Activated B cell treated with CpG ODN at 0.5 μM for 24 hours (primary cell): ENCODE measurements around the gene MED27. TPM values are rescaled to one million over a fixed set of nuclear protein-coding genes. Genes with fewer than 3 reads are reported as not detected.

ENCODE experiments used
- ATAC-seq: fragments of 200-7000 bp; cut with Tn5 transposase; one replicate; pipeline ENCODE4 v1.10.0; 2021; ENCODE audit warnings: low read depth, mild to moderate bottlenecking, moderate library complexity
- CTCF ChIA-PET: fragments of 350-600 bp; sonication (Branson Sonifier 250); formaldehyde crosslinking; loops from one replicate; lab custom pipeline; 2021; ENCODE audit warnings: antibody characterized with exemption; lab: Charles Lee
- POLR2A ChIA-PET: fragments of 350-600 bp; sonication (Branson Sonifier 250); formaldehyde crosslinking; loops from one replicate; lab custom pipeline; 2021; ENCODE audit warnings: antibody characterized with exemption; lab: Charles Lee
- DNase-seq: peaks from one replicate; pipeline ENCODE4 v3.0.0; 2022
- H3K27ac Mint-ChIP-seq: one replicate; pipeline ENCODE4 v1.8.0; 2020; ENCODE audit warnings: mixed read lengths
- H3K27me3 Mint-ChIP-seq: one replicate; pipeline ENCODE4 v1.8.0; 2021; ENCODE audit warnings: mixed read lengths
- H3K36me3 Mint-ChIP-seq: one replicate; pipeline ENCODE4 v1.8.0; 2021; ENCODE audit warnings: low read depth, mixed read lengths
- H3K4me1 Mint-ChIP-seq: one replicate; pipeline ENCODE4 v1.8.0; 2021; ENCODE audit warnings: mixed read lengths
- H3K4me3 Mint-ChIP-seq: one replicate; pipeline ENCODE4 v1.8.0; 2020; ENCODE audit warnings: mild to moderate bottlenecking, mixed read lengths
- H3K9me3 Mint-ChIP-seq: one replicate; pipeline ENCODE4 v1.8.0; 2020; ENCODE audit warnings: mixed read lengths
- CTCF ChIP-seq: fragments of 200-600 bp; IDR thresholded peaks from one replicate; pipeline ENCODE4 v1.8.0; 2022; ENCODE audit warnings: antibody characterized with exemption, mild to moderate bottlenecking
- intact Hi-C: fragments of 100-400 bp; cut with micrococcal nuclease; formaldehyde crosslinking; loops from one replicate; pipeline ENCODE4 v1.15.1; 2024
- total RNA-seq: library from RNA; stranded (reverse); gene quantifications from 2 replicates; pipeline ENCODE4 v1.2.3, GENCODE V29; 2022

The MED27 gene
- total RNA-seq, 1 donor from 2014 or later, result 24.5 TPM

GRCh38 chr9:131934673-131935072 is 145.0 kb downstream of the MED27 start:
- H3K4me1 Mint-ChIP-seq, result no peaks in the 10 kb centered on the region
- no peak for ATAC-seq
- no peak for TF ChIP-seq CTCF
- peaks cover 8% of the 10 kb centered on the region for H3K9me3 Mint-ChIP-seq
- no peak for DNase-seq
- H3K4me3 Mint-ChIP-seq, result no peak overlapping the region
- H3K27ac Mint-ChIP-seq, result no peak overlapping the region
- POLR2A ChIA-PET, result no interaction called here
- CTCF ChIA-PET, result no interaction called here
- no peaks in the 10 kb centered on the region for H3K27me3 Mint-ChIP-seq
- H3K36me3 Mint-ChIP-seq, result peaks cover 49% of the 10 kb centered on the region
- intact Hi-C loops, result no loop called here

- ATAC-seq, result no peak
- no peak for DNase-seq
- no peak overlapping the region for H3K27ac Mint-ChIP-seq
- no peak for TF ChIP-seq CTCF
- intact Hi-C loops, result no loop called here
- H3K36me3 Mint-ChIP-seq, result peaks cover 13% of the 10 kb centered on the region
- H3K9me3 Mint-ChIP-seq, result no peaks in the 10 kb centered on the region
- ChIA-PET POLR2A (no interaction called here), CTCF (no interaction called here)
- H3K4me3 Mint-ChIP-seq, result no peak overlapping the region
- H3K4me1 Mint-ChIP-seq, result no peaks in the 10 kb centered on the region
- H3K27me3 Mint-ChIP-seq, result no peaks in the 10 kb centered on the region
Observed at GRCh38 chr9:131927091-131927490, 152.6 kb downstream of the MED27 start.

GRCh38 chr9:131926360-131926922 is 153.2 kb downstream of the MED27 start:
- no peak for ATAC-seq
- Mint-ChIP-seq H3K9me3 (no peaks in the 10 kb centered on the region), H3K4me3 (no peak overlapping the region), H3K27ac (no peak overlapping the region), H3K4me1 (no peaks in the 10 kb centered on the region), H3K36me3 (peaks cover 11% of the 10 kb centered on the region), H3K27me3 (no peaks in the 10 kb centered on the region)
- intact Hi-C loops, result no loop called here
- ChIA-PET POLR2A (no interaction called here), CTCF (no interaction called here)
- no peak for DNase-seq
- no peak for TF ChIP-seq CTCF

GRCh38 chr9:131925677-131926177 is 153.9 kb downstream of the MED27 start:
- H3K27ac Mint-ChIP-seq, result no peak overlapping the region
- no peaks in the 10 kb centered on the region for H3K9me3 Mint-ChIP-seq
- TF ChIP-seq CTCF, result no peak
- DNase-seq (no peak), ATAC-seq (no peak)
- no peaks in the 10 kb centered on the region for H3K27me3 Mint-ChIP-seq
- POLR2A ChIA-PET, result no interaction called here
- H3K4me1 Mint-ChIP-seq, result no peaks in the 10 kb centered on the region
- CTCF ChIA-PET, result no interaction called here
- intact Hi-C loops, result no loop called here
- H3K4me3 Mint-ChIP-seq, result no peak overlapping the region
- H3K36me3 Mint-ChIP-seq, result peaks cover 11% of the 10 kb centered on the region

GRCh38 chr9:131923766-131924165 is 155.9 kb downstream of the MED27 start:
- CTCF ChIA-PET, result no interaction called here
- ATAC-seq, result no peak

More at GRCh38 chr9:131923766-131924165, 155.9 kb downstream of the MED27 start:
- TF ChIP-seq CTCF, result no peak
- Mint-ChIP-seq H3K27ac (no peak overlapping the region), H3K27me3 (no peaks in the 10 kb centered on the region), H3K4me3 (no peak overlapping the region), H3K9me3 (no peaks in the 10 kb centered on the region), H3K36me3 (peaks cover 11% of the 10 kb centered on the region), H3K4me1 (no peaks in the 10 kb centered on the region)
- DNase-seq, result no peak
- intact Hi-C loops, result no loop called here
- POLR2A ChIA-PET, result no interaction called here
